ENCODE data around the gene SDC3. TPM values are rescaled to one million over a fixed set of nuclear protein-coding genes. Genes with fewer than 3 reads are reported as not detected.

SDC3 gene
- total and polyA plus RNA-seq, 2 of the 8 experiments (the other 6 are each of a cell fraction or from before 2014, with no cell fraction given): 7.0 to 27.0 TPM

DNA sequence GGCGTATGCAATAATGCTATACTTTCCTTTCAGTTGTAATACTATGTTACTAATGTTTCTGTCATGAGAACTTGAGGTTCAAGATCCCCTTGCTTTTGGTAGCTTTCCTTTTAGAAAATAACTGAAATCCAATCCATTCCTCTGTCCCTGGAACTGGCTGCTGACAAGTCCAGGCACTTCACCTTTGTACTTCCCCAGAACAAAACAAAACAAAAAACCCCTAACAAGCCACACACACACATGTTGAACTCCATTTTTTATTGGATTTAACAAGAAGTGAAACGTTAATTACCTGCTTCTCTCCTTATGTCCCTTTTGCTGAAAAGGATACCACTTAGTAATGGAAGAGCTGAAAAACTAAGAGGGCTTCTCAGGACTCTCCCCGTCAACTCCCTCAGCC lies 26.1 kb upstream of the SDC3 start (continued):
- TF ChIP-seq BCL11A (IDR thresholded peaks at IDR 0.05; ENCODE audit: low read depth in 2 of 2, low read length in 2 of 2) (no peak), SIN3A (conservative IDR thresholded peaks at IDR 0.05 in 1 of 2, IDR thresholded peaks at IDR 0.05 in 1 of 2; ENCODE audit: low read depth in 1 of 2, low read length in 2 of 2) (no peak), TAF7 (optimal IDR thresholded peaks at IDR 0.05; ENCODE audit: borderline replicate concordance, low read depth, low read length) (no peak), ASH2L (IDR thresholded peaks at IDR 0.05; ENCODE audit: low read length) (no peak)
- TF ChIP-seq, protein P1, sequence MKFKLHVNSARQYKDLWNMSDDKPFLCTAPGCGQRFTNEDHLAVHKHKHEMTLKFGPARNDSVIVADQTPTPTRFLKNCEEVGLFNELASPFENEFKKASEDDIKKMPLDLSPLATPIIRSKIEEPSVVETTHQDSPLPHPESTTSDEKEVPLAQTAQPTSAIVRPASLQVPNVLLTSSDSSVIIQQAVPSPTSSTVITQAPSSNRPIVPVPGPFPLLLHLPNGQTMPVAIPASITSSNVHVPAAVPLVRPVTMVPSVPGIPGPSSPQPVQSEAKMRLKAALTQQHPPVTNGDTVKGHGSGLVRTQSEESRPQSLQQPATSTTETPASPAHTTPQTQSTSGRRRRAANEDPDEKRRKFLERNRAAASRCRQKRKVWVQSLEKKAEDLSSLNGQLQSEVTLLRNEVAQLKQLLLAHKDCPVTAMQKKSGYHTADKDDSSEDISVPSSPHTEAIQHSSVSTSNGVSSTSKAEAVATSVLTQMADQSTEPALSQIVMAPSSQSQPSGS (IDR thresholded peaks at IDR 0.05; ENCODE audit: low read length): no peak
